ENCODE results near the gene ADAMTS3. TPM values are rescaled to one million over a fixed set of nuclear protein-coding genes. Genes with fewer than 3 reads are reported as not detected.

ADAMTS3 gene
- total and polyA plus RNA-seq, 2 experiments from 2014 or later, result 1.2 to 3.7 TPM

GRCh38 chr4:72405417-72405816 lies 163.6 kb downstream of the ADAMTS3 start:
- Histone ChIP-seq H3K79me2 (replicated peaks; ENCODE audit: insufficient read depth) (no peaks in the 10 kb centered on the region), H4K20me1 (replicated peaks; ENCODE audit: insufficient read depth) (no peaks in the 10 kb centered on the region), H3F3A (replicated peaks; ENCODE audit: low read depth) (no peaks in the 10 kb centered on the region), H2AFZ (no peak overlapping the region), H3K27me3 (ENCODE audit: insufficient read depth) (no peaks in the 10 kb centered on the region), H3K27ac (ENCODE audit: low read depth) (no peak overlapping the region), H3K36me3 (ENCODE audit: insufficient read depth) (no peaks in the 10 kb centered on the region), H3K4me3 (no peak overlapping the region), H3K4me1 (ENCODE audit: insufficient read depth) (no peaks in the 10 kb centered on the region), H3K9me2 (ENCODE audit: insufficient read depth) (no peaks in the 10 kb centered on the region), H3K4me2 (no peak overlapping the region)
- H3K27me3 Mint-ChIP-seq (ENCODE audit: insufficient read depth, low read depth, poor library complexity), result no peaks in the 10 kb centered on the region
- no peak overlapping the region for H3K4me3 Mint-ChIP-seq
- H3K36me3 Mint-ChIP-seq (ENCODE audit: low read depth), result no peaks in the 10 kb centered on the region
- H3K9me3 Mint-ChIP-seq, result no peaks in the 10 kb centered on the region; the same call in 2 of the 3 replicates
- no peak for ATAC-seq
- H3K4me1 Mint-ChIP-seq, result no peaks in the 10 kb centered on the region
- H3K27ac Mint-ChIP-seq, result no peak overlapping the region; the same call in 1 of the 2 replicates
- TF ChIP-seq ETS1 (IDR thresholded peaks at IDR 0.05) (no peak), POLR2AphosphoS5 (IDR thresholded peaks at IDR 0.05; ENCODE audit: low read depth) (no peak), CREB1 (CRISPR knock-in tag; IDR thresholded peaks at IDR 0.05; ENCODE audit: low read depth) (no peak), NANOG (IDR thresholded peaks at IDR 0.05; ENCODE audit: borderline replicate concordance) (no peak), ZNF462 (CRISPR knock-in tag; IDR thresholded peaks at IDR 0.05) (no peak), STAT1 (IDR thresholded peaks at IDR 0.05; ENCODE audit: unreplicated experiment) (no peak), EZH2 (IDR thresholded peaks at IDR 0.05; ENCODE audit: low read depth, unreplicated experiment) (no peak), ZNF331 (CRISPR knock-in tag; IDR thresholded peaks at IDR 0.05; ENCODE audit: low read depth) (no peak), EZH2phosphoT487 (IDR thresholded peaks at IDR 0.05; ENCODE audit: unreplicated experiment) (no peak), JUNB (IDR thresholded peaks at IDR 0.05; ENCODE audit: unreplicated experiment) (no peak), CTCF (conservative IDR thresholded peaks at IDR 0.05; ENCODE audit: low read depth in 2 of 2) (no peak), ZNF114 (CRISPR knock-in tag; IDR thresholded peaks at IDR 0.05) (no peak)
- TF ChIP-seq, protein P1, sequence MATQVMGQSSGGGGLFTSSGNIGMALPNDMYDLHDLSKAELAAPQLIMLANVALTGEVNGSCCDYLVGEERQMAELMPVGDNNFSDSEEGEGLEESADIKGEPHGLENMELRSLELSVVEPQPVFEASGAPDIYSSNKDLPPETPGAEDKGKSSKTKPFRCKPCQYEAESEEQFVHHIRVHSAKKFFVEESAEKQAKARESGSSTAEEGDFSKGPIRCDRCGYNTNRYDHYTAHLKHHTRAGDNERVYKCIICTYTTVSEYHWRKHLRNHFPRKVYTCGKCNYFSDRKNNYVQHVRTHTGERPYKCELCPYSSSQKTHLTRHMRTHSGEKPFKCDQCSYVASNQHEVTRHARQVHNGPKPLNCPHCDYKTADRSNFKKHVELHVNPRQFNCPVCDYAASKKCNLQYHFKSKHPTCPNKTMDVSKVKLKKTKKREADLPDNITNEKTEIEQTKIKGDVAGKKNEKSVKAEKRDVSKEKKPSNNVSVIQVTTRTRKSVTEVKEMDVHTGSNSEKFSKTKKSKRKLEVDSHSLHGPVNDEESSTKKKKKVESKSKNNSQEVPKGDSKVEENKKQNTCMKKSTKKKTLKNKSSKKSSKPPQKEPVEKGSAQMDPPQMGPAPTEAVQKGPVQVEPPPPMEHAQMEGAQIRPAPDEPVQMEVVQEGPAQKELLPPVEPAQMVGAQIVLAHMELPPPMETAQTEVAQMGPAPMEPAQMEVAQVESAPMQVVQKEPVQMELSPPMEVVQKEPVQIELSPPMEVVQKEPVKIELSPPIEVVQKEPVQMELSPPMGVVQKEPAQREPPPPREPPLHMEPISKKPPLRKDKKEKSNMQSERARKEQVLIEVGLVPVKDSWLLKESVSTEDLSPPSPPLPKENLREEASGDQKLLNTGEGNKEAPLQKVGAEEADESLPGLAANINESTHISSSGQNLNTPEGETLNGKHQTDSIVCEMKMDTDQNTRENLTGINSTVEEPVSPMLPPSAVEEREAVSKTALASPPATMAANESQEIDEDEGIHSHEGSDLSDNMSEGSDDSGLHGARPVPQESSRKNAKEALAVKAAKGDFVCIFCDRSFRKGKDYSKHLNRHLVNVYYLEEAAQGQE (IDR thresholded peaks at IDR 0.05; ENCODE audit: unreplicated experiment), result no peak
- DNase-seq (ENCODE audit: low spot score), result no peak
